ENCODE results near the gene SRP14. TPM values are rescaled to one million over a fixed set of nuclear protein-coding genes. Genes with fewer than 3 reads are reported as not detected.
A peak's percentile ranks its signal among the peaks of the same experiment; 100 is the strongest.

The SRP14 gene
- total and polyA plus RNA-seq, 4 donors = 136 to 421 (median 272) TPM

DNA sequence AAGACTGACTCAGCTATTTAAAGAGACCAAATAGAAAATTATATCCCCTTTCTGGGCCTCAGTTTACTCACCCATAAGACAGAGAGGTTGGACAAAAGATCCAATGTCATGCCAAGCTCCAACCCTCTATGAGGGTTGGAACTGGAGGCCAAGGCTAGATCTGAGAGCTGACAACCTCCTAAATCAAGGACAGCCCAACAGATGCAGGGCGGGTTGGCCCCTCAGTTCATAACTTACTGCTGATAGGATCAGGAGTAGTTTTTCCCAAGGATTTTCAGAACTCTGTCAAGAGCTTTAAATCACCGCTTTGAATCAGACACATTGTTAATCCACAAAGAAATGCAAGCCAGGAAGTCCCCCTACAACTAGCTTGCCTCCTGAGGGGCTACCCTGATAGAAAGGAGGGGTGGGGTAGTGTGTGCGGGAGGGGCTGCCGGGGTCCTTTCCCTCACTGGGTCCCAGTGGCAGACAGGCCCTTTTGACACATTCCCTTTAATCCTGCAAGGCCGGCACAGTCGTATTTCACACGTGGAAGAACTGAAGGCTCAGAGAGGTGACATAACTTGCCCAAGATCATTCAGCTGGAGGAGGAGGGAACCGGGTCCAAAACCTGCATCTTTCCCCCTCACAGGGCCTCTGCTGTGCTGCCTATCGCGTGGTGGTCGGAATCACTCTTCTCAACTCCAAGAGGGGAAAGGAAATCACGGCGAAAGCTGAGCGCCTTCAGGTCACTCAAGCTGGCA, 48.3 kb upstream of the SRP14 start:
- no peak for ATAC-seq (ENCODE audit: insufficient read depth, low FRiP score)
- peak in 1 of 3 donors; percentile 22 for DNase-seq
- H3K27me3 ChIP-seq (ENCODE audit: control insufficient read depth in 3 of 3, insufficient read depth in 3 of 3, low read length in 2 of 3) = no peaks in the 10 kb centered on the region
- H3K9ac ChIP-seq (ENCODE audit: insufficient read depth in 1 of 2, low read length in 2 of 2) = no peak overlapping the region
- H3K36me3 ChIP-seq (ENCODE audit: control insufficient read depth in 4 of 4, insufficient read depth in 4 of 4, low read length in 4 of 4) = peaks cover 0 to 14% (median 10%) of the 10 kb centered on the region in 4 donors
- peaks cover 13 to 62% (median 36%) of the 10 kb centered on the region in 5 donors for H3K4me1 ChIP-seq (ENCODE audit: control insufficient read depth in 5 of 5, insufficient read depth in 5 of 5, low read length in 5 of 5)
- TF ChIP-seq, protein P1, sequence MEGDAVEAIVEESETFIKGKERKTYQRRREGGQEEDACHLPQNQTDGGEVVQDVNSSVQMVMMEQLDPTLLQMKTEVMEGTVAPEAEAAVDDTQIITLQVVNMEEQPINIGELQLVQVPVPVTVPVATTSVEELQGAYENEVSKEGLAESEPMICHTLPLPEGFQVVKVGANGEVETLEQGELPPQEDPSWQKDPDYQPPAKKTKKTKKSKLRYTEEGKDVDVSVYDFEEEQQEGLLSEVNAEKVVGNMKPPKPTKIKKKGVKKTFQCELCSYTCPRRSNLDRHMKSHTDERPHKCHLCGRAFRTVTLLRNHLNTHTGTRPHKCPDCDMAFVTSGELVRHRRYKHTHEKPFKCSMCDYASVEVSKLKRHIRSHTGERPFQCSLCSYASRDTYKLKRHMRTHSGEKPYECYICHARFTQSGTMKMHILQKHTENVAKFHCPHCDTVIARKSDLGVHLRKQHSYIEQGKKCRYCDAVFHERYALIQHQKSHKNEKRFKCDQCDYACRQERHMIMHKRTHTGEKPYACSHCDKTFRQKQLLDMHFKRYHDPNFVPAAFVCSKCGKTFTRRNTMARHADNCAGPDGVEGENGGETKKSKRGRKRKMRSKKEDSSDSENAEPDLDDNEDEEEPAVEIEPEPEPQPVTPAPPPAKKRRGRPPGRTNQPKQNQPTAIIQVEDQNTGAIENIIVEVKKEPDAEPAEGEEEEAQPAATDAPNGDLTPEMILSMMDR (IDR thresholded peaks at IDR 0.05; ENCODE audit: control extremely low read depth, extremely low read depth) = no peak
- no peaks in the 10 kb centered on the region for H3K9me3 ChIP-seq (ENCODE audit: control insufficient read depth in 4 of 4, insufficient read depth in 3 of 4, low read length in 3 of 4)
- no peak overlapping the region for H3K27ac ChIP-seq (ENCODE audit: low read depth in 1 of 2, low read length in 1 of 2)
- WGBS, 2 donors = 77 to 80% methylated on average over 14 of the region's 14 CpGs
- no peak overlapping the region for H3K4me3 ChIP-seq

DNA sequence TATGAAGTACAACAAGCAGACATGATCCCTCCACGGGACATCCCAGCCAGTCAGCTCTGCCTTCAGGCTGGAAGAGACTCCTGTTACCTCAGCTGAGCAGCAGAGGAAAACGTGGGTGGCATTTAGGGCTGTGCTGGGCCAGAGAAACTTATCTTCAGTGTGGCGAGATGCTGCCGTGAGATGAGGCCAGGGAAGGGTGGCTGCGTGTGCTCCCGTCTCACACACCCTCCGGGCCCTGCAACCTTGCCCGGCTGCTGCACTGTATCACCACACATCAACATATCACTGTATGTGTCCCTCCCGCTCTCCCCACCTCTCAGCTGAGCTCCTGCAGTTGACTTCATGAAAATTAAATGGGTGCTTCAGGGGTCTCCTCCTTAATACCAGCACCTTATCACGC, 46.3 kb upstream of the SRP14 start:
- Histone ChIP-seq H3K27me3 (ENCODE audit: control insufficient read depth in 3 of 3, insufficient read depth in 3 of 3, low read length in 2 of 3) (no peaks in the 10 kb centered on the region), H3K9me3 (ENCODE audit: control insufficient read depth in 4 of 4, insufficient read depth in 3 of 4, low read length in 3 of 4) (no peaks in the 10 kb centered on the region), H3K9ac (ENCODE audit: insufficient read depth in 1 of 2, low read length in 2 of 2) (no peak overlapping the region), H3K36me3 (ENCODE audit: control insufficient read depth in 4 of 4, insufficient read depth in 4 of 4, low read length in 4 of 4) (peaks cover 0 to 8% (median 3%) of the 10 kb centered on the region in 4 donors), H3K4me1 (ENCODE audit: control insufficient read depth in 5 of 5, insufficient read depth in 5 of 5, low read length in 5 of 5) (peaks cover 21 to 61% (median 29%) of the 10 kb centered on the region in 5 donors), H3K4me3 (no peak overlapping the region), H3K27ac (ENCODE audit: low read depth in 1 of 2, low read length in 1 of 2) (no peak overlapping the region)
- TF ChIP-seq, protein P1 (IDR thresholded peaks at IDR 0.05; ENCODE audit: control extremely low read depth, extremely low read depth) = no peak
- DNase-seq (peak in 1 of 3 donors; percentile 1), ATAC-seq (ENCODE audit: insufficient read depth, low FRiP score) (no peak)
- WGBS, 2 donors = 74 to 79% methylated on average over 10 of the region's 10 CpGs

DNA sequence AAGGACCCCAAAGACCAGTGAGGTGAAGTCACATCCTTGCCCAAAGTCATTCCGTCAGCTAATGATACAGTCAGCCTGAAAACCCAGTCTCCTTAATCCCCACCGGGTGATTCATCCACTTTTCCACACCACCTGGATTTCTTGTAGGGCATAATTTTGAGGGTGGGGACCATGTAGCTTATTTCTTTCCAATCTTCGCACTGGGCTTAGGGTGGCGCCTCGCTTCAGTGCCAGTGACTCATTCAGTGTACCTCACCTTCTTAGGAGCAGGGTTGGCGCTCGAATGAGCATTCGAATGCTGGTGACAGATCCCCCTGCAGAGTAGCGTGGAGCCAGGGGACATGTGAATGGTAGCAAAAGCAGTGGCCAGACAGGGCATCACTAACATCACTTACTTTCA, 45.7 kb upstream of the SRP14 start:
- no peak for DNase-seq
- 94 to 98% methylated on average over 9 of the region's 9 CpGs for WGBS, 2 donors

More for the DNA sequence above, 45.7 kb upstream of the SRP14 start:
- Histone ChIP-seq H3K4me1 (ENCODE audit: control insufficient read depth in 5 of 5, insufficient read depth in 5 of 5, low read length in 5 of 5) (peaks cover 20 to 56% (median 29%) of the 10 kb centered on the region in 5 donors), H3K27ac (ENCODE audit: low read depth in 1 of 2, low read length in 1 of 2) (no peak overlapping the region), H3K4me3 (no peak overlapping the region), H3K9me3 (ENCODE audit: control insufficient read depth in 4 of 4, insufficient read depth in 3 of 4, low read length in 3 of 4) (no peaks in the 10 kb centered on the region), H3K9ac (ENCODE audit: insufficient read depth in 1 of 2, low read length in 2 of 2) (no peak overlapping the region), H3K36me3 (ENCODE audit: control insufficient read depth in 4 of 4, insufficient read depth in 4 of 4, low read length in 4 of 4) (peaks cover 0 to 3% (median 1%) of the 10 kb centered on the region in 4 donors), H3K27me3 (ENCODE audit: control insufficient read depth in 3 of 3, insufficient read depth in 3 of 3, low read length in 2 of 3) (no peaks in the 10 kb centered on the region)
- ATAC-seq (ENCODE audit: insufficient read depth, low FRiP score) = no peak
- TF ChIP-seq, protein P1 (IDR thresholded peaks at IDR 0.05; ENCODE audit: control extremely low read depth, extremely low read depth) = no peak

All from lung (tissue), 12 donors.